Aorta (tissue), 5 donors: ENCODE measurements around the gene APOA1. TPM values are rescaled to one million over a fixed set of nuclear protein-coding genes. Genes with fewer than 3 reads are reported as not detected.
A peak's percentile ranks its signal among the peaks of the same experiment; 100 is the strongest.
"Not testable (repeated sequence)": the region's sequence is repeated elsewhere in the genome, so short reads cannot be mapped to it uniquely, and the experiment has no call there.

Source experiments
- ATAC-seq: fragments of 200-7000 bp; cut with Tn5 transposase; one replicate; pipeline ENCODE4 v1.9.1; 2022; ENCODE audit warnings: moderate library complexity; ENCODE audit not compliant: low FRiP score
- DNase-seq, 2 donors: peaks; one replicate each; pipeline ENCODE4 v3.0.0-alpha.2; 2020
- H3K27ac ChIP-seq, 2 donors: one replicate each; pipeline ENCODE4 v1.5.1; 2013; ENCODE audit warnings: low read length in 2 of 2, mild to moderate bottlenecking in 2 of 2, moderate library complexity in 2 of 2, control low read depth in 1 of 2, inconsistent platforms in 1 of 2, low read depth in 1 of 2
- H3K27me3 ChIP-seq, 2 donors: one replicate each; pipeline ENCODE4 v1.6.1; 2013; ENCODE audit warnings: control low read depth in 1 of 2, low read length in 1 of 2, mild to moderate bottlenecking in 1 of 2, moderate library complexity in 1 of 2; ENCODE audit not compliant: insufficient read depth in 2 of 2, control insufficient read depth in 1 of 2
- H3K36me3 ChIP-seq, 2 donors: one replicate each; pipeline ENCODE4 v1.6.1; 2013; ENCODE audit warnings: control low read depth in 1 of 2, low read length in 1 of 2, mild to moderate bottlenecking in 1 of 2; ENCODE audit not compliant: insufficient read depth in 2 of 2, control insufficient read depth in 1 of 2
- H3K4me1 ChIP-seq, 2 donors: one replicate each; pipeline ENCODE4 v1.6.1; 2013; ENCODE audit warnings: low read length in 2 of 2, control low read depth in 1 of 2, mild to moderate bottlenecking in 1 of 2, moderate library complexity in 1 of 2; ENCODE audit not compliant: insufficient read depth in 2 of 2, control insufficient read depth in 1 of 2
- H3K4me3 ChIP-seq, 2 donors: one replicate each; pipeline ENCODE4 v1.5.1; 2013; ENCODE audit warnings: low read length in 2 of 2, control low read depth in 1 of 2, mild to moderate bottlenecking in 1 of 2
- H3K9me3 ChIP-seq: one replicate; pipeline ENCODE4 v1.6.1; 2013; ENCODE audit warnings: mild to moderate bottlenecking, low read length; ENCODE audit not compliant: control insufficient read depth
- WGBS, 2 donors: extraction: QIAGEN DNeasy Blood & Tissue Kit; methylation state at CpG; one replicate each; pipeline ENCODE4 v1.1.7; 2013; 5-methylcytosine and 5-hydroxymethylcytosine counted together
- intact Hi-C, 2 donors: fragments of 100-400 bp; cut with DNase I; formaldehyde crosslinking; loops; one replicate each; pipeline versions ENCODE4 v1.14.2 to v1.15.0; 2022
- polyA plus RNA-seq, 2 donors: library from polyadenylated mRNA; stranded (reverse); fragments of 200-250 nt; gene quantifications; one replicate each; pipeline ENCODE4 v1.2.3, GENCODE V29; 2013
- total RNA-seq, 2 donors: library from RNA; stranded (reverse); fragmentation: NEBNext Ultra II Directional; extraction: Animal tissue kit (Norgen Biotek cat#: 25700); gene quantifications; one replicate each; pipeline ENCODE4 v1.2.1, GENCODE V29; 2021
- donor health status: healthy with polysubstance abuse.
- donor health status: Bipolar disorder and iron deficiency.
- donor health status: DM: no; HTN: no; CAD: no.
- donor health status: DM: no; HTN: no; CAD: no.
- donor health status: DM: yes; HTN: yes; CAD: no.

The APOA1 gene
- total and polyA plus RNA-seq, 4 donors, result 1.2 to 416 TPM; not detected in 2

DNA sequence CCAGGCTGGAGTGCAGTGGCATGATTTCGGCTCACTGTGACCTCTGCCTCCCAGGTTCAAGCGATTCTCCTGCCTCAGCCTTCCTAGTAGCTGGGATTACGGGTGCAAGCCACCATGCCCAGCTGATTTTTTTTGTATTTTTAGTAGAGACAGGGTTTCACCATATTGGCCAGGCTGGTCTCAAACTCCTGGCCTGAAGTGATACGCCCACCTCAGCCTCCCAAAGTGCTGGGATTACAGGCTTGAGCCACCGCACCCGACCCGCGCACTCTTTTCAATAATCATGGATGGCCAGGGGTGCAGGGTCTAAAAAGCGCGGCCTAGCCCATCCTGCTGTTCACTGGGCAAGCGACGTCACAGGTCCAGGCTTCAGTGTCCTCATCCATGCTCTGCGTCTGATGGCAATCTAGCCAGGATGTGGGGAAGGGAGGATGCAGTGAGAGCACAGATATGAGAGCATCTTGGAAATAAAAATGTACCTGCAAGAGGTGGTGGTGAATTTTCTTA, 2.8 kb downstream of the APOA1 start:
- H3K36me3 ChIP-seq, H3K4me3 ChIP-seq, DNase-seq, H3K4me1 ChIP-seq, H3K27ac ChIP-seq, H3K9me3 ChIP-seq, ATAC-seq, H3K27me3 ChIP-seq: not testable (repeated sequence)
- 80 to 83% methylated on average over 13 of the region's 13 CpGs for WGBS, 2 donors
- intact Hi-C loops, result loop anchor here in 1 of 2 donors (5.0 kb wide), 1 partner anchor 47 kb away; the partner anchor contains the start of gene ZPR1

DNA sequence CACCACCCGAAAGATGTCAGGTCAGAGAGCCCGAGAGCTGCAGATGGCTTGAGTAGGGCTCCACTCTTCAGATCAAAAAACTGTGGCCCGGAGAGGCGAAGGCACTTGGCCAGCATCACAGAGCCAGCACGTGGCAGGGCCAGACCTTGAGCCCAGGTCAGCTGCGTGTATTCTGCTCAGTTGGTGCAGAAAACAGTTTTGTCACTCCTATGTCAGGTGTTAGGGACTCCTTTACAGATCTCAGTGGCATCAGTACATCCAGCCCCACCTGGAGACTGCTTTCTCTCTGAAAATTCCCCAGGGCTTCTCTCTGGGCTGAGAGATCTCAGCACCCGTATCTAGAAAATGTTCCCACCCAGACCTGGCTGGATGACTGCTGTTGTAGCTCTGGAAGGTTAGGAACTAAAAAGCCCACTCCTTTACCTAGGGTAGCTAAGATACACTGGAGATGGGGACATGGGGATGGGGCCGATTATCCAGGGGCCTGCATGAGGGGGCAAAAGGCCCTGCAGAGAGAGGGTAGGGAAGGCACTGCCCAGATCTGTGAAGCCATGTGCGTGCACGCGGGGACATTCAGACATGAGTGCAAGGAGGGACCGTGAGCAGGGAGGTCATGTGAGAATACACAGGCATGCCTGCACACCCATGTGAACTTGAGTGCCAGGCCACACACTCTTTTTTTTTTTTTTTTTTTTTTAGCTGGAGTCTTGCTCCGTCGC, 3.4 kb downstream of the APOA1 start:
- no peak for DNase-seq
- no peak for ATAC-seq
- H3K4me1 ChIP-seq, result no peaks in the 10 kb centered on the region
- no peaks in the 10 kb centered on the region for H3K36me3 ChIP-seq
- no peak overlapping the region for H3K4me3 ChIP-seq
- no peaks in the 10 kb centered on the region for H3K9me3 ChIP-seq
- intact Hi-C loops, result no loop called here
- no peaks in the 10 kb centered on the region for H3K27me3 ChIP-seq
- WGBS, 2 donors, result 93 to 94% methylated on average over 14 of the region's 14 CpGs
- H3K27ac ChIP-seq, result no peak overlapping the region

DNA sequence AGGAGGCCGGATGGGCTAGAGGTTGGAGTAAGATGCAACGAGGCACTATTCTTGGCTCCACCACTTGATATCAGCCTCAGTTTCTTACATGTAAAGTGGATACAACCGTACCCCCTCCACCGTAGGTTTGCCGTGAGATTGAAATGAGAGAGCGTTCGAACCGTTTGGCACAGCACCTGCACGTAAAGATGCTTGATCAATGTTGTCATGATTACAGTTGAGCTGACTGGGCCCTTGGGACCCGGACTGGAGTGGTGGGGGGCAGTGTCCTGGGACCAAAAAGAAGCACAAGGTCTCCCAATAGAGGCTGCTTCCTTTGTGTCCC, 4.0 kb downstream of the APOA1 start:
- H3K27me3 ChIP-seq, result no peaks in the 10 kb centered on the region
- intact Hi-C loops, result no loop called here
- no peak for DNase-seq
- H3K36me3 ChIP-seq, result no peaks in the 10 kb centered on the region
- no peak overlapping the region for H3K4me3 ChIP-seq
- ATAC-seq, result no peak
- WGBS, 2 donors, result 95 to 96% methylated on average over 10 of the region's 10 CpGs
- H3K27ac ChIP-seq, result no peak overlapping the region
- no peaks in the 10 kb centered on the region for H3K4me1 ChIP-seq
- H3K9me3 ChIP-seq, result no peaks in the 10 kb centered on the region

DNA sequence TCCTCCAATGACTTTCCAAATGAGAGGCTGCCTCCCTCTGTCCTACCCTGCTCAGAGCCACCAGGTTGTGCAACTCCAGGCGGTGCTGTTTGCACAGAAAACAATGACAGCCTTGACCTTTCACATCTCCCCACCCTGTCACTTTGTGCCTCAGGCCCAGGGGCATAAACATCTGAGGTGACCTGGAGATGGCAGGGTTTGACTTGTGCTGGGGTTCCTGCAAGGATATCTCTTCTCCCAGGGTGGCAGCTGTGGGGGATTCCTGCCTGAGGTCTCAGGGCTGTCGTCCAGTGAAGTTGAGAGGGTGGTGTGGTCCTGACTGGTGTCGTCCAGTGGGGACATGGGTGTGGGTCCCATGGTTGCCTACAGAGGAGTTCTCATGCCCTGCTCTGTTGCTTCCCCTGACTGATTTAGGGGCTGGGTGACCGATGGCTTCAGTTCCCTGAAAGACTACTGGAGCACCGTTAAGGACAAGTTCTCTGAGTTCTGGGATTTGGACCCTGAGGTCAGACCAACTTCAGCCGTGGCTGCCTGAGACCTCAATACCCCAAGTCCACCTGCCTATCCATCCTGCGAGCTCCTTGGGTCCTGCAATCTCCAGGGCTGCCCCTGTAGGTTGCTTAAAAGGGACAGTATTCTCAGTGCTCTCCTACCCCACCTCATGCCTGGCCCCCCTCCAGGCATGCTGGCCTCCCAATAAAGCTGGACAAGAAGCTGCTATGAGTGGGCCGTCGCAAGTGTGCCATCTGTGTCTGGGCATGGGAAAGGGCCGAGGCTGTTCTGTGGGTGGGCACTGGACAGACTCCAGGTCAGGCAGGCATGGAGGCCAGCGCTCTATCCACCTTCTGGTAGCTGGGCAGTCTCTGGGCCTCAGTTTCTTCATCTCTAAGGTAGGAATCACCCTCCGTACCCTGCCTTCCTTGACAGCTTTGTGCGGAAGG, 4.8 kb downstream of the APOA1 start:
- Histone ChIP-seq H3K4me1 (no peaks in the 10 kb centered on the region), H3K27me3 (no peaks in the 10 kb centered on the region), H3K4me3 (no peak overlapping the region), H3K27ac (no peak overlapping the region), H3K36me3 (no peaks in the 10 kb centered on the region), H3K9me3 (no peaks in the 10 kb centered on the region)
- no peak for ATAC-seq
- intact Hi-C loops, result no loop called here
- peak in 1 of 2 donors; percentile 57 for DNase-seq
- WGBS, 2 donors, result 79 to 86% methylated on average over 12 to 13 of the region's 13 CpGs

DNA sequence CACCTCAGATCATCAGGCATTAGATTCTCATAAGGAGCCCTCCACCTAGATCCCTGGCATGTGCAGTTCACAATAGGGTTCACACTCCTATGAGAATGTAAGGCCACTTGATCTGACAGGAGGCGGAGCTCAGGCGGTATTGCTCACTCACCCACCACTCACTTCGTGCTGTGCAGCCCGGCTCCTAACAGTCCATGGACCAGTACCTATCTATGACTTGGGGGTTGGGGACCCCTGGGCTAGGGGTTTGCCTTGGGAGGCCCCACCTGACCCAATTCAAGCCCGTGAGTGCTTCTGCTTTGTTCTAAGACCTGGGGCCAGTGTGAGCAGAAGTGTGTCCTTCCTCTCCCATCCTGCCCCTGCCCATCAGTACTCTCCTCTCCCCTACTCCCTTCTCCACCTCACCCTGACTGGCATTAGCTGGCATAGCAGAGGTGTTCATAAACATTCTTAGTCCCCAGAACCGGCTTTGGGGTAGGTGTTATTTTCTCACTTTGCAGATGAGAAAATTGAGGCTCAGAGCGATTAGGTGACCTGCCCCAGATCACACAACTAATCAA, 5.6 kb downstream of the APOA1 start:
- WGBS, 2 donors, result 94 to 96% methylated on average over 7 of the region's 7 CpGs

DNA sequence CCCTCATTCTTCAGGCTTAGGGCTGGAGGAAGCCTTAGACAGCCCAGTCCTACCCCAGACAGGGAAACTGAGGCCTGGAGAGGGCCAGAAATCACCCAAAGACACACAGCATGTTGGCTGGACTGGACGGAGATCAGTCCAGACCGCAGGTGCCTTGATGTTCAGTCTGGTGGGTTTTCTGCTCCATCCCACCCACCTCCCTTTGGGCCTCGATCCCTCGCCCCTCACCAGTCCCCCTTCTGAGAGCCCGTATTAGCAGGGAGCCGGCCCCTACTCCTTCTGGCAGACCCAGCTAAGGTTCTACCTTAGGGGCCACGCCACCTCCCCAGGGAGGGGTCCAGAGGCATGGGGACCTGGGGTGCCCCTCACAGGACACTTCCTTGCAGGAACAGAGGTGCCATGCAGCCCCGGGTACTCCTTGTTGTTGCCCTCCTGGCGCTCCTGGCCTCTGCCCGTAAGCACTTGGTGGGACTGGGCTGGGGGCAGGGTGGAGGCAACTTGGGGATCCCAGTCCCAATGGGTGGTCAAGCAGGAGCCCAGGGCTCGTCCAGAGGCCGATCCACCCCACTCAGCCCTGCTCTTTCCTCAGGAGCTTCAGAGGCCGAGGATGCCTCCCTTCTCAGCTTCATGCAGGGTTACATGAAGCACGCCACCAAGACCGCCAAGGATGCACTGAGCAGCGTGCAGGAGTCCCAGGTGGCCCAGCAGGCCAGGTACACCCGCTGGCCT, 7.1 kb downstream of the APOA1 start:
- Histone ChIP-seq H3K9me3 (no peaks in the 10 kb centered on the region), H3K27ac (no peak overlapping the region), H3K36me3 (no peaks in the 10 kb centered on the region), H3K4me3 (no peak overlapping the region), H3K27me3 (no peaks in the 10 kb centered on the region), H3K4me1 (no peaks in the 10 kb centered on the region)
- DNase-seq (no peak), ATAC-seq (no peak)
- intact Hi-C loops, result no loop called here
- 96 to 97% methylated on average over 17 of the region's 17 CpGs for WGBS, 2 donors

More for the DNA sequence above, 5.6 kb downstream of the APOA1 start:
- ATAC-seq (no peak), DNase-seq (no peak)
- intact Hi-C loops, result no loop called here
- Histone ChIP-seq H3K27me3 (no peaks in the 10 kb centered on the region), H3K27ac (no peak overlapping the region), H3K4me1 (no peaks in the 10 kb centered on the region), H3K36me3 (no peaks in the 10 kb centered on the region), H3K9me3 (no peaks in the 10 kb centered on the region), H3K4me3 (no peak overlapping the region)

DNA sequence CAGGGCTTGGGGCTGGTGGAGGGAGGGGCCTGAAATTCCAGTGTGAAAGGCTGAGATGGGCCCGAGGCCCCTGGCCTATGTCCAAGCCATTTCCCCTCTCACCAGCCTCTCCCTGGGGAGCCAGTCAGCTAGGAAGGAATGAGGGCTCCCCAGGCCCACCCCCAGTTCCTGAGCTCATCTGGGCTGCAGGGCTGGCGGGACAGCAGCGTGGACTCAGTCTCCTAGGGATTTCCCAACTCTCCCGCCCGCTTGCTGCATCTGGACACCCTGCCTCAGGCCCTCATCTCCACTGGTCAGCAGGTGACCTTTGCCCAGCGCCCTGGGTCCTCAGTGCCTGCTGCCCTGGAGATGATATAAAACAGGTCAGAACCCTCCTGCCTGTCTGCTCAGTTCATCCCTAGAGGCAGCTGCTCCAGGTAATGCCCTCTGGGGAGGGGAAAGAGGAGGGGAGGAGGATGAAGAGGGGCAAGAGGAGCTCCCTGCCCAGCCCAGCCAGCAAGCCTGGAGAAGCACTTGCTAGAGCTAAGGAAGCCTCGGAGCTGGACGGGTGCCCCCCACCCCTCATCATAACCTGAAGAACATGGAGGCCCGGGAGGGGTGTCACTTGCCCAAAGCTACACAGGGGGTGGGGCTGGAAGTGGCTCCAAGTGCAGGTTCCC, 7.8 kb downstream of the APOA1 start, which contains the start of gene APOC3:
APOC3 (plus strand) TSS at position 383 of the 659 bp plus-strand sequence. CDS start 676 bp downstream, outside the sequence.
- no peak for DNase-seq
- H3K9me3 ChIP-seq, result no peaks in the 10 kb centered on the region
- no peak within 1 kb of the TSS for H3K27ac ChIP-seq
- ATAC-seq, result no peak
- intact Hi-C loops, result no loop called here
- no peak within 1 kb of the TSS for H3K4me3 ChIP-seq
- WGBS, 2 donors, result 72 to 75% methylated on average over 9 of the region's 9 CpGs
- H3K4me1 ChIP-seq, result no peaks in the 10 kb centered on the region
- H3K36me3 ChIP-seq, result no peaks in the 10 kb centered on the region
- H3K27me3 ChIP-seq, result no peaks in the 10 kb centered on the region
